GM21360 (cell line): Measurements from ENCODE around the gene SUGT1.
"Not testable (repeated sequence)": the region's sequence is repeated elsewhere in the genome, so short reads cannot be mapped to it uniquely, and the experiment has no call there.

Experiments
- ATAC-seq: cut with Tn5 transposase; IDR thresholded peaks from one replicate; pipeline ENCODE4 v1.9.1; 2021; ENCODE audit warnings: mild to moderate bottlenecking, moderate library complexity; ENCODE audit not compliant: unreplicated experiment

SUGT1 gene

DNA sequence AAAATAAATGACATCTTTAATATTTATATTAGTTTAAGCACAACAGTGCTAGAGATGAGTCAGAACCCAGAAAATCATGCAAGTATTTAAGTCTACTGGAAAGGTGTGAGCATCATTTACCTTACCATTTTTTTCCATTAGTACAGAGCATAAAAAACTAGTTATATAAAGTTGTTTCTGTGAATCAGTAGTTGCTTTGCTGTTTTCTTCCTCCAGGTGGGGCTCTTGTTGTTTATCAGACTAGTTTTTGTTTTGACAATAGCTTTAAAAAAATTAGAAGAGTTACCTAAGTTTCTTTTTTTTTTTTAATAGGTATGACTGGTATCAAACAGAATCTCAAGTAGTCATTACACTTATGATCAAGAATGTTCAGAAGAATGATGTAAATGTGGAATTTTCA, 12.7 kb downstream of the SUGT1 start:
- ATAC-seq = no peak

DNA sequence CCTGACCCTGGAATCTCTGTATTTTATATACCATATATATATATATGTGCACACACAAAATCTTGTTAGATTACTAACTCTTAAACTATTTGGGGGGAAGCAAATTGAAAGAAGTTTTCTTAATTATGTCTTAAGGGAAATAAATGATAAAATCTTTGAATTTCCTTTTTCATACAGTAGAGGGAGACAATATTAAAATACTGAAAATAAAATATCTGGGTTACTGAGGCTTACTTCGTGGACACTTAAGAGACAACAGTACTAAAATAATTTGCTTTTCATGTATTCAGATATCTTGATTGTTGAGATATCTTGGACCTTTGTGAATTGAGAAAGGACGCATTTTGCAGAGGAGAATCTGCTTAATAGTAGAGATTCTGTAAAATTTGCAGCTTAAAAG, 17.0 kb downstream of the SUGT1 start:
- no peak for ATAC-seq

DNA sequence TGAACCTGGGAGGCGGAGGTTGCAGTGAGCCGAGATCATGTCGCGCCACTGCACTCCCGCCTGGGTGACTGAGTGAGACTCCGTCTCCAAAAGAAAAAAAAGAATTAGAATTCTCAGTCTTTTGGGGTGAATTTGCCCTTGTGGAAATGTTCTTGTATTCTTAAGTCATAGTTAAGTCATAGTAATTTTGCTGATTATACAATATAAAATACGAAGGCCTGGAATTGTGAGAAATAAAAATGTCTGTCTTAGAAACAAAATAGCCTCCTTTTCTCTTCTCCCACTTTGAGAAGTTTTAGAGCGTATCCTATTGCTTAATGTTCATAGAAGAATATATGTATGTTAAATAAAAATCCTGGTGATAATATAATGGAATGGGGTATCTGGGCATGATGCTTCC, 18.1 kb downstream of the SUGT1 start:
- ATAC-seq = no peak

DNA sequence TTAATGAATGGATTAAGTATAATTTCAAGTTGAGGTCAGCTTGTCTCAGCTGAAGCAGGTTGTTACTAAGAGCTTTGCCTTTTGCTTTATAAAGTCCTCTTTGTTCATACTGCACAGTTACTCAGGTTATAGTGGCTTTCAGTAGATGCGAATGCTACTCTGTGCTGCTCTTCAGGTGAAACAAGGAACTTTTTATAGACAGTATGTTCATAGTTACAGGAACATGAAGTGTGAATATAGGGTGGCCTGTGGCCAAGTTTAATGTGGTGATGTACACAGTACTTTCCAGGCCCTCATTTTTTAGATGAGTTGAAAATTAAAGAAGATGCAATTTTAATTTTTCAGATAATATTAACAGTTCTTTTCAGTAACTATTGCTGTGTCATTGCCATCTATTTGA, 20.8 kb downstream of the SUGT1 start:
- ATAC-seq = no peak

DNA sequence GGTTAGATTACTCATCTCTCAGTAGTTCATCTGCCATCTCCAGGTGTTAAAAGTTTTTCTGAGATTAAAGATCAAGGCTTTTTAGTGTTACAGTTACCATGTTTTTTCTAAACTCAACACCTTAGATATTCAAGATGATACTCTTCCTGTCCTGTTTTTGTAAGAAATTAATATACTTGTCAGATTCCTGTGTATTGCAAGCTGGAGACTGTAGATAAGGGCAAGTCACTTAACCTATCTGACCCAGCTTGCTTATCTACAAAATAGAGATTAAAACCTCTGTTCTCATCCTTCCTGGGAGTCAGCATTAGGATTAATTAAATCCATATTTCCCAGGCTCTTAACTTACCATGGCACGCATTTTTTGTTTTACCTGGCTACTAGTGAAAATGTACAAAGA, 25.2 kb downstream of the SUGT1 start:
- no peak for ATAC-seq

DNA sequence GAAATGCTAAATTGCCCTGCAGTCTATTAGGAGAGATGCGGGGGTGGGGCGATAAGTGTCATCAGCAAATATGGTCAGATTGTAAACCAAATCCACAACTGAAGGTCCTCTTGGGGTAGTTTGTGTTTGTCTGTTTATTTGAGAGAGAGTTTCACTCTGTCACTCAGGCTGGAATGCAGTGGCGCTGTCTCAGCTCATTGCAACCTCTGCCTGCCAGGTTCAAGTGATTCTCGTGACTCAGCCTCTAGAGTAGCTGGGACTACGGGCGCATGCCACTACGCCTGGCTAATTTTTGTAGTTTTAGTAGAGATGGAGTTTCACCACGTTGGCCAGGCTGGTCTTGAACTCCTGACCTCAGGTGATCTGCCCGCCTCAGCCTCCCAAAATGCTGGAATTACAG, 33.2 kb downstream of the SUGT1 start:
- not testable (repeated sequence) for ATAC-seq

DNA sequence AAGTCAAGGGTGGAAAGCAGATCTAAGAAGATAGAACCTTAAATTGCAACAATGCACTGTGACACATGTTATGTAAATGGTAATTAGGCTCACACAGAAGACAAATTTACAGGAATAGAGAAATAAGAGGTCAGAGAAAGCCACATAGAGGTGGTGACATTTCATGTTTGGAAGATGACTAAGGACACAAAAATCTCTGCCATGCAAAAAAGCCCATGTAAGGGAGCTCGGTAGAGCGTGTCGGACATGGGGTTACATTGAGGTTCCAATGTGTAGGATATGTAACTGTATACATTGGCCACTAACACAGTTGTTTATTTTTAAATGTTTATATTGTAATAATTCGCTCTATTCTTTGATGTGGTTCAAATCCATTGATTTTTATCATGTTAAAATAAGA, 33.7 kb downstream of the SUGT1 start:
- no peak for ATAC-seq

DNA sequence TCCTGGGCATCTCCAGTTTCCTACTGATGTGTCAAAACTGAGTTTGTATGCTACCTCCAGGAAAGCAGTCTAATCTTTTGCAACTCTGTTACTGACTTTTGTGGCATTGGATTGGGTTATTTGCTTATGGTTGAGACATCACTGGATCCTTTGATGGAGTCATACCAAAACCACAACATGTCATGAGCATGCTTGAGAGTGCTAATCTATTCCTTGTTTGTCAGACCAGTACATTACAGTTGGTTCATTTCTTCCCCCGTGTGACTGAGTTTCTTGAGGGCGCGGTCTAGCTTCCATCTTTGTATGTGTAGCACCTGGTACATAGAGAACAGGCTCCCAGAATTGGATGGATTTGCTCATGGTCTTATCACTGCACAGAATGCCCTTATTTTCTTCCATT, 43.2 kb downstream of the SUGT1 start:
- ATAC-seq = peak; percentile 70

DNA sequence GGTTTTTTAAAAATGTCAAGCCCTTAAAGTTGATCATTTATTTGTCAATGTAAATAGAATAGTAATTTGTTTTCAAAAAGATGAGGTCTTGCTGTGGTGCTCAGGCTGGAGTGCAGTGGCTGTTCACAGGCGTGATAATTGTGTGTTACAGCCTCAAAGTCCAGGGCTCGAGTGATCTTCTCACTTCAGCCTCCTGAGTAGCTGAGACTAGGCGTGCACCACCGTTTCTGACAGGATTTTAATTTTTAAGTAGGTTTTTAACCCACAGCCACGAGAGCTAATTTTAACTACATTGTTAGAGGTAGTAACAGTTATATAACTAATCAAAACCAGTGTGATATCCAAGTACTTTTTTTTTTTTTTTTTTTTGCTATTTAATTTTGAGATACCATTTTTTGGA, 43.9 kb downstream of the SUGT1 start:
- ATAC-seq = no peak

DNA sequence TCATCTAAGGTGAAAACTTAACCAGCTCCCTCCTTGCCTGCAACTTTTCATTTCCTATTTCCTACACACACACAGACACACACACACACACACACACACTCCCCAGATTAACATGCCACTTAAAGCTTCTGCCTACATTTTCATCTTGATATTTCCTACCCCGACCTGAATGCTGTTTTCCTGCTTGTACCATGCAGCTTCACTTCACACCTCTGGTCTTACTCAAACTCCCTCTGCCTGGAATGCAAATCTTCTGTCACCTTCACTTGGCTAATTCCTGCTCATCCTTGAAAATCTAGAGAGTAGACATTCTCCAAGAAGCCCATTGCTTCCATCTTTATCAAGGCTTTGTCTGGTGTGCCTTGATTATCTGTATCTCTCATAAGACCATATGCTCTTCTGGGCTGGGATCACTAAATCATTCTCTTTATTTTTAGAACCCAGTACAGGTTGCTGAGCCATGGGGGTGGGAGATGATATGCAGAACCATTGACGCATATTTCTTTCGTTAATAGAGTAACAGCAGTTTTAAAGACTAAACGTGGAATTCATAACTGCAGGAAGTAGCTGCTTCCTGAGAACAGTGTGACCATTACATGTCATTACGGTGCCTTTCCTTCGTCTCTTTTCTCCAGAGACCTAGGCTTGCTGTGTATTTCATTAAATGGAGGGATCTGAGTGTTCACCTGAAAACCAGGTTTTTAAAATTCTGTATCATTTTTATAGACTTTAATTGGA, 49.3 kb downstream of the SUGT1 start:
- ATAC-seq = no peak

DNA sequence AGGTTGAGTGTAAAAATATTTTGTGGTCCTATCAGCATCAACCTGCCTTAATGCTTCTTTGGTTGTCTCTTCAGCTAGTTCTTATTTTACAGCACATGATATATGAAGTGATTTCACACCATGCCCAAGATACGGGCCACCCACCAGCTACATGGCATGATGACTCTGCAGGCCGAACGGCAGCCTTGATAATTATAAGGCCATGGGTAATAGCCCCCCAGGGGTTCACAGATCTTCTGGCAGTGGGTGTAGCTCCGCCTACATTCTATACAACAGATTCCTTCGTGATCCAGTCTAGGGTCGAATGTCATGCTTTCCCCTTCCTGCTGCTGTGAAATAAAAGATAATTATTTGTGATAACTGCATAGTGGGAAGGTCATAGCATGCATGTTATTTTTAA, 50.8 kb downstream of the SUGT1 start:
- ATAC-seq = no peak

DNA sequence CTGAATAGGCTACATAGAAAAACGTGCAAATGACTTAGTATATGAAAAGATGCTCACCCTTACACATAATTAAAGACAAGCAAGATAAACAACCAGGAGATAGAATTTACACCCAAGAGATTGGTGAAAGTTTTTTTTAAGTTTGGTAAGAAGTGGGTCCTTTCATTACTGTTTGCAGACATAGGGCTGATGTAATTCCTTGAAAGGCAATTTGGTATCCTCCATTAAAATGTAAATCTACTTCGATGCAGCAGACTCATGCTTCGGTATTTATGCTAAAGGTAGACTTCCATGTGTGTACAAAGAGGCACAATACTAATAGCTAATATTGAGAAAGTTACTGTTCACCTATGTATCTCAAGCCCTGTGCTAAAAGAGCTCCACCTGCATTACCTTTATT, 53.4 kb downstream of the SUGT1 start:
- ATAC-seq = no peak

DNA sequence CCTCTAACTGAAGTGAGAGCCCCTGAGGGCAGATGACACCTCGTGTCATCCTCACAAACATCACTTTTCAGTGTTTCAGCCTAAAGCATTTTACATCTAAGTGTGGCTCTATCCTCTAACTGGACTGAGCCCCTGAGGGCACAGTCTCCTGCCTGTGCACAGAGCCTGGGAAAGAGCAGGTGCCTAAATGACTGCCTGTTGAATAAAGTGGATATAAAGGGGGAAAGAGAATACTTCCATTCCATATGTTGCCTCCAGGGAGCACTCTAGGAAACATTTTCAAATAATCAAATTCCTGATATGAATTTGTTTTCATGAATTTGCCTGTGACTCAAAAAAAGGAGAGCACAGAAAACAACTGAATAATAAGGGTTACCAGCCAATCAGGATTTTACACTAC, 54.7 kb downstream of the SUGT1 start:
- no peak for ATAC-seq

DNA sequence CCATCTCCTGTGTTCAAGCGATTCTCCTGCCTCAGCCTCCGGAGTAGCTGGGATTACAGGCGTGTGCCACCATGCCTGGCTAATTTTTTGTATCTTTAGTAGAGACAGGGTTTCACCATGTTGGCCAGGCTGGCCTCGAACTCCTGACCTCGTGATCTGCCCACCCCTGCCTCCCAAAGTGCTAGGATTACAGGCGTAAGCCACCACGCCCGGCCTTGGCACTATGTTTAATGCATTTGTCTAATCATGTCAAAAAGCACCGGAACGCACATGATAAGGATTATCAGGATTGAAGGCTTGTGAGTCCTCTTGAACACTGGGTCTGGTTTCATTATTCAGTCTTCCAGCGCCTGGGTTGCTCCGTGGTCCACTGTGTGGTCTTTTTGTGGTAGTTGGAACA, 55.6 kb downstream of the SUGT1 start:
- ATAC-seq = not testable (repeated sequence)

DNA sequence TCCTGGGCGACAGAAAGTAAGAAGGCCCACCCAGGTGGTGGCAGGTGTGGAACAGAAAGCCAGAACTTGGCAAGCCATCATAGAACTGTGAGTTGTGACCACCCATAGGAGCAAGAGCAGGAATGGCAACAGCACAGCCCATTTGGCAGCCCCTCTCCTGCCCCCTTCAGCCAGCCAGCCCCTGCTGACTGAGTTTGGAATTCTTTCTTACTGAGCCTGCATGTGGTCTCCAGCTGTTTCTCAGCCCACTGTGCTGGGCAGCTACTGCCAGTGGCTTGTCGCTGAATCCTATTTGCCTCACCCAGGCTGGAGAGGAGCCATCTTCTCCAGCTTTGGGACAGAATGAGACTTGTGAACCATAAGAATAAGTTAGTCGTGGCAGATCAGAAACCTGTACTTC, 58.6 kb downstream of the SUGT1 start:
- no peak for ATAC-seq

DNA sequence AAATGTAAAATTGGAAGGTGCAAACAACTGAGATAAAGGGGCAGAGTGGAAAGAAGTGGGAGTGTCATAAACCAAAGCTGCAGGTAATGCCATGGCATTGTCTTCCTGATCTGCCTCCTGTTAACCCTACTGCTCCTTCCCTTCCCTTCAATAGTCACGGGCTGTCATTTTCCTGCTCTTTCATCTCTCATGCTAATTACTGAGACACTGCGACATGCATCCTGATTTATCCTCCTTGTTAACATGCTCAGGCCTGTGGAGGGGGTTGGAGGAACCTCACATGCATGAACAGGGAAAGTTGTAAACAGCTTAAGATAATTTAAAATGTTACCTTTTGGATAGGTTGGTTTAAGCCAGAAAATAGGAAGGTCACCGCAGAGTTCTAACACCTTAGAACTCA, 59.7 kb downstream of the SUGT1 start:
- no peak for ATAC-seq

DNA sequence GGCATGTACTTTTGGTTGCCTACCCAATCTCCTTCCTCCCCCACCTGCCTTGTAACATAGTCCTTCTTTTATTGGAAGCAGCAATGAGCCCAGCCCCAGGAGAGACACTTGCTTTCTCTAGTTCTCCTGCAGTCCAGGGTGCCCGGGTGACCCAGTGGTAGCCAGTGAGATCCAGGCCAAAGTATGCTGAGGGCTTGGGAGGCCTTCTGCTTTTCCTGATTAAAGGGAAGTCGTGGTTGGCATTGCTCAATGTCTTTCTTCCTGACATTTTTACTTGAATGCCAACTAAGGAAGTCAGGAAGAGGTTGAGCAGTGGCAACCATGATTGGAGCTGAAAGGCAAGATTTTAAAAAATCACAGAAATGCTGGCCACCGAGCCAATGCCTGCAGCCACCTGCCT, 61.3 kb downstream of the SUGT1 start:
- ATAC-seq = no peak

DNA sequence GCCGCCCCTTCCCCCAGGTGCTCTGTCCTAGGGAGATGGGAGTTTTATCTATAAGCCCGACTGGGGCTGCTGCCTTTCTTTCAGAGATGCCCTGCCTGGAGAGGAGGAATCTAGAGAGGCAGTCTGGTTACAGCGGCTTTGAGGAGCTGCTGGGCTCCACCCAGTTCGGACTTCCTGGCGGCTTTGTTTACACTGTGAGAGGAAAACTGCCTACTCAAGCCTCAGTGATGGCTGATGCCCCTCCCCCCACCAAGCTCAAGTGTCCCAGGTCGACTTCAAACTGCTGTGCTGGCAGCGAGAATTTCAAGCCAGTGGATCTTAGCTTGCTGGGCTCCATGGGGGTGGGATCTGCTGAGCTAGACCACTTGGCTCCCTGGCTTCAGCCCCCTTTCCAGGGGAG, 68.3 kb downstream of the SUGT1 start:
- ATAC-seq = not testable (repeated sequence)

DNA sequence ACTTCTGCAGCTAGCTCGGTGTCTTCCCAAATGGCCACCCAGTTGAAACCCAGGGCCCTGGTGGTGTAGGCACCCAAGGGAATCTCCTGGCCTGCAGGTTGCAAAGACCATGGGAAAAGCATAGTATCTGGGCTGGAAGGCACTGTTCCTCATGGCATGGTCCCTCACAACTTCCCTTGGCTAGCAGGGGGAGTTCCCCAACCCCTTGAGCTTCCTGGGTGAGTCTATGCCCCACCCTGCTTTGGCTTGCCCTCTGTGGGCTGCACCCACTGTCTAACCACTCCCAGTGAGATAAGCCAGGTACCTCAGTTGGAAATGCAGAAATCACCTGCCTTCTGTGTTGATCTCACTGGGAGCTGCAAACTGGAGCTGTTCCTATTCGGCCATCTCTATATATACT, 68.7 kb downstream of the SUGT1 start:
- ATAC-seq = not testable (repeated sequence)

DNA sequence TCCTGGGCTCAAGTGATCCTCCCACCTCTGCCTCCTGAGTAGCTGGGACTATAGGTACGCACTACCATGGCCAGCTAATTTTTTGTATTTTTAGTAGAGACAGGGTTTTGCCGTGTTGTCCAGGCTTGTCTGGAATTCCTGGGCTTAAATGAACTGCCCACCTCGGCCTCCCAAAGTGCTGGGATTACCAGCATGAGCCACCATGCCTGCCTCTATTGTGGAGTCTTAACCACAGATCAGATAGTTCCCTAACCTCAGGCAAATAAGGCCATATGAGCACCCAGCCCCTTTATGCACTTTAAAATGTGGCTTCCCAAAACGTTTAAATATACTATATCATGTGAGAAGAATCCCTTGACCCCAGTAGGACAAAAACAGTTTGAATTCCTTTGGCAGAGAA, 70.5 kb downstream of the SUGT1 start:
- ATAC-seq = no peak

DNA sequence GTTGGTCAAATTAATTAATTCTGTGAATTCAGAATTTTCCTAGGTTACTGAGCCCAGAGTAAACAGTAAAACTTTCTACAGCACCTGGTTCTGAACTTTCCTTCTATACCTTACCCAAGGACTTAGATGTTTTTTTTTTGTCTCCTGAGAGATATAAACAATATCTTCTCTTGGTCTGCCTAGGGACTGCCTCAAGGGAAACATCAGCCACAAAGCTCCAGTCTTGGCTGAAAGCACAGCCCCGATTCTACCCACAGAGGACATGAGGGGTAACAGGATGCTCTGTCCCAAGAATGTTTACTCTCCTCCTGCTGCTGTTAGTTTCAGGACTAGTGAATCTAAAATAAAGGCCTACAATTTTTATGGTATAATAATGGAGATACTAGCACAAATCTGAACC, 72.7 kb downstream of the SUGT1 start:
- ATAC-seq = no peak

DNA sequence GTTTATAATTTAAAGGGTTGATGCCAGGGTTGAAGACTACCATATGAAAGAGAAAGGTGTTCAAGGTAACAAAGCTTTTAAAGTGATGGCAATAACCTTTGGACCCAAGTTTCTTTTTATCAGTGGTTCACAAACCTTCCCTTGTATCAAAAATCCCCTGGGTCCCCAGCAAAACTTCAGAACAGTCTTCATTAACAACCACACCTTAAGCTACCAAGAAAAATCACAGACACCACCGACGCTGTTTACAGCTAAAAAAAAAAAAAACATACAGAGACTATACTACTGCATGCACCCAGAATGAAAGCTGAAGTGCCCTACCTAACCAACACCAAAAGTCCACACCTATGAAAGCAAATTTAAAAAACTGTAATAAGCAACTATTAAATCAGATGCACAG, 73.6 kb downstream of the SUGT1 start:
- ATAC-seq = no peak

DNA sequence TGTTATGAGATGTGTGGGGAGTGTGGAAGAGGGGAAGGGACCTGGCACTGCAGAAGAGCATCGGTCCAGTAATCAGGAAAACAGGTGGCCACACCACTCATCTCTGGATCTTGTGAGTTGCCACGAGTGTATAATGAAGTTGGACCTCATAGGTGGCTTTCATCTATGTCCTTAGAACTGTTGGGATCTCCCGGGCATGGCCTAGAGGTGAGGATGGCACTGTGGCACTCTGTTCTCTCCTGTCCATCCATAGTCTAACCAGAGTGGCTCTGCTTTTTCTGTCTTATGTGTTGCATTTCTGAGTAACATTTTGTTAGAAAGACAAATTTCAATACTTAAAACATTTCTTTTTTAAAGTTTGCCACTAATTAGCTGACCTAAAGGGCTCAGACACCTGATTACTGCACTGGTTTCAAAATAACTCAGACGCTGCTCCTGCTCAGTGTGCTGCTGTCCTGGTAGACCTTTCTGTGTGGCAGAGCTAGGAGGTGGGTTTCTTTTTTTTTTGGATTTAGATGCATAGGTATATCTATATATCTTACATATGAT, 81.5 kb downstream of the SUGT1 start:
- no peak for ATAC-seq
